ENCODE data around the gene EIF4ENIF1.
A peak's percentile ranks its signal among the peaks of the same experiment; 100 is the strongest.

The EIF4ENIF1 gene

DNA sequence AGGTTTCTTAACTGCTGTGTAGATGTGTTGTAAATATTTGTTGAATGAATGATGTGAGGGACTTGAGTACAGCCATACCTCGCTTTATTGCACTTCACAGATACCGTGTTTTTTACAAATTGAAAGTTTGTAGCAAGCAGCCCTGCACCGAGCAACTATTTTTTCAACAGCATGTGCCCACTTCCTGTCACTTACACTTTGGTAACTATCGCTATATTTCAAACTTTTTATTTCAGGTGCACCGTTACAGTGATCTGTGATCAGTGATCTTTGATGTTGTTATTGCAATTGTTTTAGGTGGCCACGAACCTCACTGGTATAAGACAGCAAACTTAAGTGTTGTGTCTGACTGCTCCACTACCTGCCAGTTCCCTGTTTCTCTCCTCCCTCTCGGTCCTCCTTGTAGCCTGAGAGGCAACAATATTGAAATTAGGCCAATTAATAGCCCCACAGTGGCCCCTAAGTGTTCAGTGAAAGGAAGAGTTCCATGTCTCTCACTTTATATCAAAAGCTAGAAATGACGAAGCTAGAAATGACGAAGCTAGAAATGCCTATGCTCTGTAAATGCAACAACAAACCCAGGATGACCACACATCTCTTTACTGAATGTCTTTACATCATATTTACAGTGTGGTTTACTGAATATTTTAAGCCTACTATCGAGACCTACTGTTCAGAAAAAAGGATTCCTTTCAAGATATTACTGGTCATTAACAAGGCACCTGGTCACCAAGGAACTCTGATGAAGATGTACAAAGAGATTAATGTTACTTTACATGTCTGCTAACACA, 7.7 kb upstream of the EIF4ENIF1 start:
- H3K36me3 ChIP-seq (replicated peaks in 1 of 2; ENCODE audit: control insufficient read depth in 2 of 2, insufficient read depth in 2 of 2, low read length in 2 of 2), result peaks cover 0 to 25% of the 10 kb centered on the region in 2 donors
- H2BK5ac ChIP-seq (ENCODE audit: low read length), result no peak overlapping the region
- peaks cover 3 to 10% of the 10 kb centered on the region in 2 donors for H3K9me3 ChIP-seq (replicated peaks in 1 of 2; ENCODE audit: control insufficient read depth in 2 of 2, insufficient read depth in 1 of 2, low read depth in 1 of 2, low read length in 2 of 2)
- H3K4ac ChIP-seq (ENCODE audit: low read length), result no peak overlapping the region
- H2AFZ ChIP-seq (ENCODE audit: low read length), result peak overlapping the region; percentile 98
- no peak overlapping the region for H3K27ac ChIP-seq (replicated peaks; ENCODE audit: low read length)
- H2BK15ac ChIP-seq (ENCODE audit: low read length), result no peak overlapping the region
- H2AK5ac ChIP-seq (ENCODE audit: low read depth, low read length), result no peak overlapping the region
- WGBS, 2 donors (ENCODE audit: extremely low coverage in 2 of 2, insufficient read length in 2 of 2, insufficient replicate concordance in 1 of 2), result no CpG with 5 or more reads among the region's 10 CpGs
- H3K18ac ChIP-seq (ENCODE audit: low read length), result no peak overlapping the region
- no peak overlapping the region for H3K23ac ChIP-seq (ENCODE audit: low read depth, low read length, poor library complexity)
- H4K91ac ChIP-seq (ENCODE audit: low read depth, low read length, poor library complexity), result no peak overlapping the region
- no peaks in the 10 kb centered on the region for H3K27me3 ChIP-seq (ENCODE audit: control insufficient read depth in 3 of 3, insufficient read depth in 3 of 3, low read depth in 1 of 3, low read length in 3 of 3)
- no peak overlapping the region for H2BK120ac ChIP-seq (ENCODE audit: low read depth, low read length)
- no peak overlapping the region for H3K14ac ChIP-seq (ENCODE audit: low read length)
- H3K79me1 ChIP-seq (ENCODE audit: low read depth, low read length), result peaks cover 1% of the 10 kb centered on the region
- peak overlapping the region; percentile 87 to 94 for H3K4me3 ChIP-seq (ENCODE audit: low read length in 2 of 2)
- H3K4me1 ChIP-seq (ENCODE audit: control insufficient read depth in 2 of 2, insufficient read depth in 1 of 2, low read depth in 1 of 2, low read length in 2 of 2), result no peaks in the 10 kb centered on the region
- DNase-seq (ENCODE audit: low spot score), result no peak
- no peak overlapping the region for H2BK12ac ChIP-seq (ENCODE audit: low read length)
- H3K9ac ChIP-seq (ENCODE audit: low read depth, low read length, poor library complexity), result no peak overlapping the region
- H4K8ac ChIP-seq (ENCODE audit: low read depth, low read length), result no peak overlapping the region
- H3K4me2 ChIP-seq (ENCODE audit: insufficient read depth, low read length, poor library complexity, severe bottlenecking), result peak overlapping the region; percentile 82

GRCh38 chr22:31496735-31497146, 7.1 kb upstream of the EIF4ENIF1 start:
- Histone ChIP-seq H3K4me1 (ENCODE audit: control insufficient read depth in 2 of 2, insufficient read depth in 1 of 2, low read depth in 1 of 2, low read length in 2 of 2) (peaks cover 0 to 2% of the 10 kb centered on the region in 2 donors), H3K27ac (replicated peaks; ENCODE audit: low read length) (no peak overlapping the region), H2BK15ac (ENCODE audit: low read length) (peak overlapping the region; percentile 97), H2BK120ac (ENCODE audit: low read depth, low read length) (peak overlapping the region; percentile 2), H4K91ac (ENCODE audit: low read depth, low read length, poor library complexity) (no peak overlapping the region), H3K9ac (ENCODE audit: low read depth, low read length, poor library complexity) (peak overlapping the region; percentile 87), H3K79me1 (ENCODE audit: low read depth, low read length) (peaks cover 1% of the 10 kb centered on the region), H3K18ac (ENCODE audit: low read length) (peak overlapping the region; percentile 92), H3K14ac (ENCODE audit: low read length) (peak overlapping the region; percentile 59), H2BK5ac (ENCODE audit: low read length) (no peak overlapping the region), H3K4me3 (ENCODE audit: low read length in 2 of 2) (peak overlapping the region; percentile 87 to 94), H3K36me3 (replicated peaks in 1 of 2; ENCODE audit: control insufficient read depth in 2 of 2, insufficient read depth in 2 of 2, low read length in 2 of 2) (peaks cover 0 to 20% of the 10 kb centered on the region in 2 donors), H2BK12ac (ENCODE audit: low read length) (no peak overlapping the region), H4K8ac (ENCODE audit: low read depth, low read length) (peak overlapping the region; percentile 94), H3K4ac (ENCODE audit: low read length) (no peak overlapping the region), H3K23ac (ENCODE audit: low read depth, low read length, poor library complexity) (peak overlapping the region; percentile 46), H2AK5ac (ENCODE audit: low read depth, low read length) (no peak overlapping the region), H3K4me2 (ENCODE audit: insufficient read depth, low read length, poor library complexity, severe bottlenecking) (peak overlapping the region; percentile 82), H3K9me3 (replicated peaks in 1 of 2; ENCODE audit: control insufficient read depth in 2 of 2, insufficient read depth in 1 of 2, low read depth in 1 of 2, low read length in 2 of 2) (peaks cover 3 to 10% of the 10 kb centered on the region in 2 donors), H3K27me3 (ENCODE audit: control insufficient read depth in 3 of 3, insufficient read depth in 3 of 3, low read depth in 1 of 3, low read length in 3 of 3) (no peaks in the 10 kb centered on the region), H2AFZ (ENCODE audit: low read length) (peak overlapping the region; percentile 98)
- DNase-seq (ENCODE audit: low spot score), result no peak
- no CpG with 5 or more reads among the region's 30 CpGs for WGBS, 2 donors (ENCODE audit: extremely low coverage in 2 of 2, insufficient read length in 2 of 2, insufficient replicate concordance in 1 of 2)

DNA sequence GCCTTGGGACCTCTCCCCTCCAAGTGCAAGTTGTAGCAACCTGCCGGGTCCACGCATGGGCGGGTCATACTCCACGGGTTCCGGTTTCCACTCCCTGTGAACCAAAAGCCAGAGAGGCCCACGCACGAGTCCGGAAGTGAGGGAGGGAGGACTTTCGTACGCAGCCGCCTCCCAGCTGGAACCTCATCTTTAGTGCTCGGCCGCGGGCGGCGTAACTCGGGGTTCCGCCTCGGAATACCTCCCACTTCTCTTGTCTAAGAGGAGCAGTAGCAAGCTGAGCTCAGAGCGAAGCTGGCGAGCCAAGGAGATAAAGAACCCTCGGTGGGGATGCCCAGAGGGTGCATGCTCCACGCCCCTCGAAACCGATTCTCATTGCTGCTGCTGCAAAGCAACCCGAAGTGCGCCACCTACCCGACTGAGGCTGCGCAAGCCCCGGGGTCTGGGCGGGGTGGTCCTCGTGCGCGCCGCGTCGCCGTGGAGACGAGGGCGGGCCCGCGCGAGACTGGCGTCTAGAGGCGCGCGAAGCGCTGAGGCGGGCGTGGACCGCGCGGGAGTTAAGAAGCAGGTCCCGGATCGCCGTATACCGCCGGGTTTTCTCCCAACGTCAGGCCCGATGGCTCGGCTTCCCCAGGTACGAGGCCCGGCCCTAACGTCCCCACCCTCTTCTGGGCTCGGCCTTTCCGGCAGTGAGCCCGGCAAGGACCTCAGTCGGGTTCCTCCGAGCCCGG, 6.5 kb upstream of the EIF4ENIF1 start, which contains the start of gene SFI1:
SFI1 (plus strand) TSS at position 530 of the 728 bp plus-strand sequence. CDS start 11,749 bp downstream, outside the sequence.
- Histone ChIP-seq H3K36me3 (replicated peaks in 1 of 2; ENCODE audit: control insufficient read depth in 2 of 2, insufficient read depth in 2 of 2, low read length in 2 of 2) (peaks cover 0 to 15% of the 10 kb centered on the region in 2 donors), H2BK15ac (ENCODE audit: low read length) (peak within 1 kb of the TSS; percentile 97), H3K4me1 (ENCODE audit: control insufficient read depth in 2 of 2, insufficient read depth in 1 of 2, low read depth in 1 of 2, low read length in 2 of 2) (peaks cover 0 to 4% of the 10 kb centered on the region in 2 donors), H3K4me2 (ENCODE audit: insufficient read depth, low read length, poor library complexity, severe bottlenecking) (peak within 1 kb of the TSS; percentile 82), H4K8ac (ENCODE audit: low read depth, low read length) (peak within 1 kb of the TSS; percentile 94), H3K18ac (ENCODE audit: low read length) (peak within 1 kb of the TSS; percentile 98), H4K91ac (ENCODE audit: low read depth, low read length, poor library complexity) (no peak within 1 kb of the TSS), H2AK5ac (ENCODE audit: low read depth, low read length) (no peak within 1 kb of the TSS), H3K4ac (ENCODE audit: low read length) (no peak within 1 kb of the TSS), H3K14ac (ENCODE audit: low read length) (peak within 1 kb of the TSS; percentile 59), H2AFZ (ENCODE audit: low read length) (peak within 1 kb of the TSS; percentile 98), H3K79me1 (ENCODE audit: low read depth, low read length) (peaks cover 1% of the 10 kb centered on the region), H2BK12ac (ENCODE audit: low read length) (no peak within 1 kb of the TSS), H3K23ac (ENCODE audit: low read depth, low read length, poor library complexity) (peak within 1 kb of the TSS; percentile 46), H2BK120ac (ENCODE audit: low read depth, low read length) (peak within 1 kb of the TSS; percentile 2), H3K27ac (replicated peaks; ENCODE audit: low read length) (peak within 1 kb of the TSS; percentile 76), H3K27me3 (ENCODE audit: control insufficient read depth in 3 of 3, insufficient read depth in 3 of 3, low read depth in 1 of 3, low read length in 3 of 3) (no peaks in the 10 kb centered on the region), H3K9me3 (replicated peaks in 1 of 2; ENCODE audit: control insufficient read depth in 2 of 2, insufficient read depth in 1 of 2, low read depth in 1 of 2, low read length in 2 of 2) (peaks cover 3 to 10% of the 10 kb centered on the region in 2 donors), H2BK5ac (ENCODE audit: low read length) (no peak within 1 kb of the TSS), H3K9ac (ENCODE audit: low read depth, low read length, poor library complexity) (peak within 1 kb of the TSS; percentile 87), H3K4me3 (ENCODE audit: low read length in 2 of 2) (peak within 1 kb of the TSS; percentile 87 to 94)
- WGBS, 2 donors (ENCODE audit: extremely low coverage in 2 of 2, insufficient read length in 2 of 2, insufficient replicate concordance in 1 of 2), result no CpG with 5 or more reads among the region's 70 CpGs
- peak; percentile 80 for DNase-seq (ENCODE audit: low spot score)

DNA sequence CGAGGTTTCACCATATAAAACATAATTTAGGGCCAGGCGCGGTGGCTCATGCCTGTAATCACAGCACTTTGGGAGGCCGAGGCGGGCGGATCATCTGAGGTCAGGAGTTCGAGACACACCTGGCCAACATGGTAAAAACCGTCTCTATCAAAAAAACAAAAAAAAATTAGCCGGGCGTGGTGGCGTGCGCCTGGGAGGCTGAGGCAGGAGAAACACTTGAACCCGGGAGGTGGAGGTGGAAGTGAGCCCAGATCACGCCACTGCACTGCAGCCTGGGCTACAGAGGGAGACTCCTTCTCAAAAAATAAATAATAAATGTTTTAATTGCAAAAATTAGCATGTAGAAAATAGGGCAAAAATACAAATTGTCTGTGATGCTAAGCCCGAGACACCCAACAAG, 5.7 kb upstream of the EIF4ENIF1 start:
- Histone ChIP-seq H4K8ac (ENCODE audit: low read depth, low read length) (no peak overlapping the region), H3K14ac (ENCODE audit: low read length) (no peak overlapping the region), H2BK15ac (ENCODE audit: low read length) (no peak overlapping the region), H2AK5ac (ENCODE audit: low read depth, low read length) (no peak overlapping the region), H3K4me1 (ENCODE audit: control insufficient read depth in 2 of 2, insufficient read depth in 1 of 2, low read depth in 1 of 2, low read length in 2 of 2) (peaks cover 4 to 7% of the 10 kb centered on the region in 2 donors), H3K23ac (ENCODE audit: low read depth, low read length, poor library complexity) (no peak overlapping the region), H3K27ac (replicated peaks; ENCODE audit: low read length) (no peak overlapping the region), H2BK12ac (ENCODE audit: low read length) (no peak overlapping the region), H2BK5ac (ENCODE audit: low read length) (no peak overlapping the region), H2AFZ (ENCODE audit: low read length) (peak overlapping the region; percentile 98), H3K9ac (ENCODE audit: low read depth, low read length, poor library complexity) (no peak overlapping the region), H3K18ac (ENCODE audit: low read length) (no peak overlapping the region), H3K79me1 (ENCODE audit: low read depth, low read length) (peaks cover 1% of the 10 kb centered on the region), H3K9me3 (replicated peaks in 1 of 2; ENCODE audit: control insufficient read depth in 2 of 2, insufficient read depth in 1 of 2, low read depth in 1 of 2, low read length in 2 of 2) (peaks cover 3 to 10% of the 10 kb centered on the region in 2 donors), H3K4me3 (ENCODE audit: low read length in 2 of 2) (peak overlapping the region in 1 of 2 donors; percentile 94), H3K36me3 (replicated peaks in 1 of 2; ENCODE audit: control insufficient read depth in 2 of 2, insufficient read depth in 2 of 2, low read length in 2 of 2) (peaks cover 0 to 7% of the 10 kb centered on the region in 2 donors), H3K27me3 (ENCODE audit: control insufficient read depth in 3 of 3, insufficient read depth in 3 of 3, low read depth in 1 of 3, low read length in 3 of 3) (no peaks in the 10 kb centered on the region), H4K91ac (ENCODE audit: low read depth, low read length, poor library complexity) (no peak overlapping the region), H3K4ac (ENCODE audit: low read length) (no peak overlapping the region), H3K4me2 (ENCODE audit: insufficient read depth, low read length, poor library complexity, severe bottlenecking) (no peak overlapping the region), H2BK120ac (ENCODE audit: low read depth, low read length) (no peak overlapping the region)
- DNase-seq (ENCODE audit: low spot score), result no peak
- no CpG with 5 or more reads among the region's 15 CpGs for WGBS, 2 donors (ENCODE audit: extremely low coverage in 2 of 2, insufficient read length in 2 of 2, insufficient replicate concordance in 1 of 2)

Measured in neuronal stem cell (in vitro differentiated cells).